Measurements from ENCODE around the gene TIGD3.

Gene TIGD3, protein sequence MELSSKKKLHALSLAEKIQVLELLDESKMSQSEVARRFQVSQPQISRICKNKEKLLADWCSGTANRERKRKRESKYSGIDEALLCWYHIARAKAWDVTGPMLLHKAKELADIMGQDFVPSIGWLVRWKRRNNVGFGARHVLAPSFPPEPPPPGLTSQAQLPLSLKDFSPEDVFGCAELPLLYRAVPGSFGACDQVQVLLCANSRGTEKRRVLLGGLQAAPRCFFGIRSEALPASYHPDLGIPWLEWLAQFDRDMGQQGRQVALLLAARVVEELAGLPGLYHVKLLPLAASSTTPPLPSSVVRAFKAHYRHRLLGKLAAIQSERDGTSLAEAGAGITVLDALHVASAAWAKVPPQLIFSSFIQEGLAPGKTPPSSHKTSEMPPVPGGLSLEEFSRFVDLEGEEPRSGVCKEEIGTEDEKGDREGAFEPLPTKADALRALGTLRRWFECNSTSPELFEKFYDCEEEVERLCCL

GRCh38 chr11:65354265-65355012, at the start of gene TIGD3:
TIGD3 (plus strand) TSS chr11:65354751; CDS start chr11:65355809, 1,058 bp downstream.
- H3K79me2 ChIP-seq (ENCODE audit: insufficient read depth, low read length): no peaks in the 10 kb centered on the region
- peak within 1 kb of the TSS; percentile 70 for H3K9ac ChIP-seq (ENCODE audit: low read length)
- H3K27ac ChIP-seq (ENCODE audit: low read depth, low read length): no peak within 1 kb of the TSS
- H3K27me3 ChIP-seq (ENCODE audit: low read length): no peaks in the 10 kb centered on the region
- peak within 1 kb of the TSS; percentile 78 for H3K4me2 ChIP-seq (ENCODE audit: low read depth, low read length, poor library complexity, severe bottlenecking)
- H3F3A ChIP-seq (ENCODE audit: insufficient read depth): peaks cover 20% of the 10 kb centered on the region
- peak within 1 kb of the TSS; percentile 69 for H3K4me3 ChIP-seq (ENCODE audit: insufficient read depth, low read length, poor library complexity, severe bottlenecking)
- H2AFZ ChIP-seq (ENCODE audit: low read depth, low read length, severe bottlenecking): no peak within 1 kb of the TSS
- no peaks in the 10 kb centered on the region for H3K9me2 ChIP-seq (replicated peaks; ENCODE audit: insufficient read depth, low read length)
- 0 out of 2 replicates have a peak, but pooled peaks cover 3% of the 10 kb centered on the region for H3K36me3 ChIP-seq (ENCODE audit: low read length)
- H4K20me1 ChIP-seq (ENCODE audit: low read depth, low read length): no peaks in the 10 kb centered on the region
- TF ChIP-seq, protein P1, sequence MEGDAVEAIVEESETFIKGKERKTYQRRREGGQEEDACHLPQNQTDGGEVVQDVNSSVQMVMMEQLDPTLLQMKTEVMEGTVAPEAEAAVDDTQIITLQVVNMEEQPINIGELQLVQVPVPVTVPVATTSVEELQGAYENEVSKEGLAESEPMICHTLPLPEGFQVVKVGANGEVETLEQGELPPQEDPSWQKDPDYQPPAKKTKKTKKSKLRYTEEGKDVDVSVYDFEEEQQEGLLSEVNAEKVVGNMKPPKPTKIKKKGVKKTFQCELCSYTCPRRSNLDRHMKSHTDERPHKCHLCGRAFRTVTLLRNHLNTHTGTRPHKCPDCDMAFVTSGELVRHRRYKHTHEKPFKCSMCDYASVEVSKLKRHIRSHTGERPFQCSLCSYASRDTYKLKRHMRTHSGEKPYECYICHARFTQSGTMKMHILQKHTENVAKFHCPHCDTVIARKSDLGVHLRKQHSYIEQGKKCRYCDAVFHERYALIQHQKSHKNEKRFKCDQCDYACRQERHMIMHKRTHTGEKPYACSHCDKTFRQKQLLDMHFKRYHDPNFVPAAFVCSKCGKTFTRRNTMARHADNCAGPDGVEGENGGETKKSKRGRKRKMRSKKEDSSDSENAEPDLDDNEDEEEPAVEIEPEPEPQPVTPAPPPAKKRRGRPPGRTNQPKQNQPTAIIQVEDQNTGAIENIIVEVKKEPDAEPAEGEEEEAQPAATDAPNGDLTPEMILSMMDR (IDR thresholded peaks at IDR 0.05; ENCODE audit: insufficient read depth, low read length, poor library complexity, severe bottlenecking): no peak
- no peak for TF ChIP-seq EZH2phosphoT487 (conservative IDR thresholded peaks at IDR 0.05; ENCODE audit: low read length)
- H3K9me3 ChIP-seq (ENCODE audit: insufficient read depth, low read length): no peaks in the 10 kb centered on the region

GRCh38 chr11:65305501-65306268, 48.9 kb upstream of the TIGD3 start:
- Histone ChIP-seq H3K4me2 (ENCODE audit: low read depth, low read length, poor library complexity, severe bottlenecking) (no peak overlapping the region), H3K4me3 (ENCODE audit: insufficient read depth, low read length, poor library complexity, severe bottlenecking) (no peak overlapping the region), H3K9me2 (replicated peaks; ENCODE audit: insufficient read depth, low read length) (no peaks in the 10 kb centered on the region), H4K20me1 (ENCODE audit: low read depth, low read length) (no peaks in the 10 kb centered on the region), H3K79me2 (ENCODE audit: insufficient read depth, low read length) (no peaks in the 10 kb centered on the region), H3F3A (ENCODE audit: insufficient read depth) (no peaks in the 10 kb centered on the region), H3K9me3 (ENCODE audit: insufficient read depth, low read length) (no peaks in the 10 kb centered on the region), H3K27ac (ENCODE audit: low read depth, low read length) (no peak overlapping the region), H3K36me3 (ENCODE audit: low read length) (no peaks in the 10 kb centered on the region), H3K9ac (ENCODE audit: low read length) (no peak overlapping the region), H3K27me3 (ENCODE audit: low read length) (no peaks in the 10 kb centered on the region), H2AFZ (ENCODE audit: low read depth, low read length, severe bottlenecking) (no peak overlapping the region)
- TF ChIP-seq, protein P1 (IDR thresholded peaks at IDR 0.05; ENCODE audit: insufficient read depth, low read length, poor library complexity, severe bottlenecking): no peak
- TF ChIP-seq EZH2phosphoT487 (conservative IDR thresholded peaks at IDR 0.05; ENCODE audit: low read length): no peak

GRCh38 chr11:65307298-65308229, 47.0 kb upstream of the TIGD3 start:
- H3K27me3 ChIP-seq (ENCODE audit: low read length): no peaks in the 10 kb centered on the region
- no peaks in the 10 kb centered on the region for H3K79me2 ChIP-seq (ENCODE audit: insufficient read depth, low read length)
- no peaks in the 10 kb centered on the region for H3K9me2 ChIP-seq (replicated peaks; ENCODE audit: insufficient read depth, low read length)
- H2AFZ ChIP-seq (ENCODE audit: low read depth, low read length, severe bottlenecking): no peak overlapping the region
- no peaks in the 10 kb centered on the region for H3K36me3 ChIP-seq (ENCODE audit: low read length)
- no peak overlapping the region for H3K4me2 ChIP-seq (ENCODE audit: low read depth, low read length, poor library complexity, severe bottlenecking)
- no peaks in the 10 kb centered on the region for H3K9me3 ChIP-seq (ENCODE audit: insufficient read depth, low read length)
- H3K27ac ChIP-seq (ENCODE audit: low read depth, low read length): no peak overlapping the region
- H3K4me3 ChIP-seq (ENCODE audit: insufficient read depth, low read length, poor library complexity, severe bottlenecking): no peak overlapping the region
- TF ChIP-seq, protein P1 (IDR thresholded peaks at IDR 0.05; ENCODE audit: insufficient read depth, low read length, poor library complexity, severe bottlenecking): no peak
- TF ChIP-seq EZH2phosphoT487 (conservative IDR thresholded peaks at IDR 0.05; ENCODE audit: low read length): no peak
- no peak overlapping the region for H3K9ac ChIP-seq (ENCODE audit: low read length)
- no peaks in the 10 kb centered on the region for H4K20me1 ChIP-seq (ENCODE audit: low read depth, low read length)
- no peaks in the 10 kb centered on the region for H3F3A ChIP-seq (ENCODE audit: insufficient read depth)

Data from SU-DHL-6 (cell line).